Islet of Langerhans (tissue), 1 donor: ENCODE results near the gene SHANK2.
"Not testable (repeated sequence)": the region's sequence is repeated elsewhere in the genome, so short reads cannot be mapped to it uniquely, and the experiment has no call there.

Experiments used
- FAIRE-seq: peaks from one replicate; lab custom pipeline; 2011; peaks lifted over from hg19 to GRCh38; lab: Jason Lieb, UNC

The SHANK2 gene

GRCh38 chr11:71245601-71246391 is 6.6 kb downstream of the SHANK2 start:
- FAIRE-seq: no peak

DNA sequence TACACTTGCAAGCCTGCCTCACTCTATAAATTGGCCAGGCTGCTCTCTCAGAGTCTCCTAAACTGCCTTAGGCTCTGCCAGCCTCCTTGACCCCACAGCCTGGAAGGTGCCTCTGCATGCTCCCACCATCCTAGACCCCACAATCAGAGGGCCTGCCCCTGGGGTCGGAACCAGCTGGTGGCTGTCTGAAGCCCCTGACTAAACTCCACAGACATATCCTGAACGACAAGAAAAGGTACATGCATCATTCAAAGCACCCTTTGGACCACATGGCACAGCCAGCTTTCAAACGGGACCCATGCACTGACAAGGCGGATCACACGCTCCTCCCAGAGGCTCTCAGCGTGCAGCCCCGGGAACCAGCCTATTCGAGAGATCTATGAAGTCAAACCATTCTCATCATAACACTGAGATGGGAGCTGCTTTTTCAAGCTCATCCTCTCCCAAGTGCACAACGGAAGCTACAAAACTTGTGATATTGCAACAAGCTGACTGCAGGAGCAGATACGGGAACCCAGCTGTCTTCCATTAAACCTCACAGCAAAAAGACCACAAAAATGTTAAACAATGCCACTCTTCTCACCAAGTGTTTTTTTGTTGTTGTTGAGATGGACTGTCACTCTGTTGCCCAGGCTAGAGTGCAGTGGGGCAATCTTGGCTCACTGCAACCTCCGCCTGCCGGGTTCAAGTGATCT is 8.1 kb downstream of the SHANK2 start:
- FAIRE-seq: no peak

- no peak for FAIRE-seq
These were observed 10.0 kb downstream of the SHANK2 start for GRCh38 chr11:71242391-71242790.

DNA sequence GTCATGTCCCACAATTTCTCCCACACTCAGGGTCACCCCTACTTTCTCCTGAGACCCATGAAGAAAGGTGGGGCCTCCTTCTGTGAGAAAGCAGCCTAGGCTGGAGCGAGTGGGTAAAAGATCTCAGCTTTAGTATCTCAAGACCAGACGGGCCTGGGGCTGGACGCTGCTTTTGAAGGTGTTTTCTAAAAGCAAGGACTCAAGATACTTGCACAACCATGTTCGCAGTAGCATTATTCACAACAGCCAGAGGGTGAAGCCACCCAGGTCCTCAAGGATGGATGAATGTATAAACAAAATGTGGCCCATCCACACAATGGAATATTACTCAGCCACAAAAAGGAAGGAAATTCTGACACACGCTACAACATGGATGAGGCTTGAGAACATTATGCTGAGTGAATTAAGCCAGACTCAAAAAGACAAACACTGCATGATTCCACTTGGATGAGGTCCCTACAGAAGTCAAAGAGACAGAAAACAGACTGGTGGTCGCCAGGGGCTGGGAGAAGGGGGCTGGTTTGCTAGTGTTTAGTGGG is 10.6 kb downstream of the SHANK2 start:
- FAIRE-seq: no peak

DNA sequence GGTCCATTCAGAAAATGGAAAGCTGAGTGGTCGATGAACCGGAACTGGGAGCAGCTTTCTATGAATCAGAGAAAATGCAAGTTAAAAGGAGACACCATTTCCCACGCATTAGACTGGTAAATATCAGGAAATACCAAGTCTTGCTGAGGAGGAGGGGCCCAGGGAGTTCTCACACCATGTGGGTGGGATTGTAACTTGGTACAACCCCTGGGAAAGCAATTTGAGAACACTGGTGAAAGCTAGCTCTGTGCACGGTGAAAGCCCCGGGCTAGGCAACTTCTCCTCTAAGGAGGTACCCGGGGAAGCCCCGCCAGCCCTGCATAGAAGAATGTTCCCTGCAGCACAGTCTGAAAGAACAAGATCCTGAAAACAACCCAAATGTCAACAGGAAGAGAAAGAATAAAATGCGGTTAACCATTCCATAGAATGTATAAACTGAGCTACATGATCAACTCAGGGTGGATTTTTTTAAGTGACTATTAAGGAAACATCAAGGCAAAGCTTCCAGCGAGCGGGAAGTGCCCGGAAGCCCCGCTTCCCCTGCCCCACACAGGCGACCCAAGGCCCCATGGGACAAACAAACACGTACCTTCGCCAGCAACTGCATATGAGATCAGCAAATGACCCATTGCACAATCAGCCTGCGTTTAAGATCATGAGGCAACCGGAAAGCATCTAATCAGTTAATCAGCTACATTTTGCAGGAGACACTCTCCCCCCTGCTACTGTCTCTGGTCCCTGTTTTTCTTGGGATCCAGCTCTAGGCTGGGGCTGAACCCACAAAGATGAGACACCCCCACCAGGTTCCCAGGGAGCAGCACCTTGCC is 11.3 kb downstream of the SHANK2 start:
- no peak for FAIRE-seq

- no peak for FAIRE-seq
These were observed 12.2 kb downstream of the SHANK2 start for GRCh38 chr11:71240061-71240690.

- no peak for FAIRE-seq
These were observed 12.8 kb downstream of the SHANK2 start for GRCh38 chr11:71239581-71239980.

- no peak for FAIRE-seq
These were observed 13.4 kb downstream of the SHANK2 start for GRCh38 chr11:71238941-71239340.

DNA sequence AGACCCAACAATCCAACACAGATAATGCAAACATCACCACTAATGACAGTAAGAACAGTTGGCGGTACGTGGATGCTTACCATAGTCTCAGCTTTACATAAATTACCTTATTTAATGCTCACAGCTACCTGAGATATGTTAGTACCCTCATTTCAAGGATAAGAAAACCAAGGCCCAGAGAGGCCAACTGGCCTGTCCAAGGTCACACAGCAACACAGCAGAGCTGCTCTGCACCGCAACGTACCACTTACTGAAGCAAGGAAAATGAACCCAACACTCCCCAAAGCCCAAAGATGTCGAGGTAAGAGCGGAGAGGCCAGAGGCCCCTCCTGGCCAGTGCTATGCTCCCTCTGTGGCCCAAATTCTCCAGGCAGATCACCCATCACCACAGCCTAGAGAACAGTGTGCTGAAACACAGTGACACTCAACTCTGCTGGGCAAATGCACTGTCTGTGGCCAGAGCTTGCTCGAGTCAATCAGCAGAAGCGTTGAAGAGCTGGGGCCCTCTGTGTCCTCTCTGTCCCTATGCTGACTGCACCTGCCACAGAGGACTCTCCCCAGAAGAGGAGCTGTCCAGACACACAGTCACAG is 14.0 kb downstream of the SHANK2 start:
- no peak for FAIRE-seq

DNA sequence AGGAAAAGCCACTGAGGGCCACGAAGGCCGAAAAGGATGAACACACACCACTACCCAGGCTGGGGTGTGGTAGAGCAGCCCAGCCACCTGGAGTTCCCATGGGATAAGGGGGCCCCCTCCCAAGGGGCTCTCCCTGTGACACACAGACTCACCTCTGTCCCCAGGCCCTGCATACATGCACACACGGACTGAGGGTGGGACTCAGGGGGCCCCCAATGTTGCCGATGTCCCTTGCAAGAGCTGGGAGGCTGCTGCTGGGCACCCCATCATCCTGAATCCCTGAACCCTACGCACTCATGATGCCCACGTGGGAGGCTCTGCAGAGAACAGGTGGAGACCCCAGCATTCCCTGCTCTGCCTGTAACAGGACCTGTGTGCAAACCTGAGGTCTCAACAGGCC is 14.5 kb downstream of the SHANK2 start:
- no peak for FAIRE-seq

- FAIRE-seq: no peak
These were observed 15.4 kb downstream of the SHANK2 start for GRCh38 chr11:71236836-71237475.

DNA sequence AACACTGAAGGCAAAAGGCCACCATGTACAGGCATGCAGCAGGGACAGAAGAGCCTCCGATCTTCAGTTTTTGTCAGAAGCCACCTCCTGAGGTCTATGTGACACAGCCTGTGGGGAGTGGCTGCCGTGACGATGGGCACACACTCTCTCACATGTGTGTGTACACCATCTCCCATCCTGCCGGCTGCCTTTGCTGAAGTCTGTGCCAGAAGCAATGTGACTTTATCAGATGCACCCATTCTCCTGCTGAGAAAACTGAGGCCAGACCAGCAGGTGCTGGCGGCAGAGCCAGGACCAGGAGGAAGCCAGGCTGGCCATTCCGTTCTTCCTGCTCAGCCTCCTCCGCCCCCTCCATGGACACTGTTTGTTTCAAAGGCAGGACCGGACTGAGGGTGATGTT is 16.7 kb downstream of the SHANK2 start:
- FAIRE-seq: no peak

DNA sequence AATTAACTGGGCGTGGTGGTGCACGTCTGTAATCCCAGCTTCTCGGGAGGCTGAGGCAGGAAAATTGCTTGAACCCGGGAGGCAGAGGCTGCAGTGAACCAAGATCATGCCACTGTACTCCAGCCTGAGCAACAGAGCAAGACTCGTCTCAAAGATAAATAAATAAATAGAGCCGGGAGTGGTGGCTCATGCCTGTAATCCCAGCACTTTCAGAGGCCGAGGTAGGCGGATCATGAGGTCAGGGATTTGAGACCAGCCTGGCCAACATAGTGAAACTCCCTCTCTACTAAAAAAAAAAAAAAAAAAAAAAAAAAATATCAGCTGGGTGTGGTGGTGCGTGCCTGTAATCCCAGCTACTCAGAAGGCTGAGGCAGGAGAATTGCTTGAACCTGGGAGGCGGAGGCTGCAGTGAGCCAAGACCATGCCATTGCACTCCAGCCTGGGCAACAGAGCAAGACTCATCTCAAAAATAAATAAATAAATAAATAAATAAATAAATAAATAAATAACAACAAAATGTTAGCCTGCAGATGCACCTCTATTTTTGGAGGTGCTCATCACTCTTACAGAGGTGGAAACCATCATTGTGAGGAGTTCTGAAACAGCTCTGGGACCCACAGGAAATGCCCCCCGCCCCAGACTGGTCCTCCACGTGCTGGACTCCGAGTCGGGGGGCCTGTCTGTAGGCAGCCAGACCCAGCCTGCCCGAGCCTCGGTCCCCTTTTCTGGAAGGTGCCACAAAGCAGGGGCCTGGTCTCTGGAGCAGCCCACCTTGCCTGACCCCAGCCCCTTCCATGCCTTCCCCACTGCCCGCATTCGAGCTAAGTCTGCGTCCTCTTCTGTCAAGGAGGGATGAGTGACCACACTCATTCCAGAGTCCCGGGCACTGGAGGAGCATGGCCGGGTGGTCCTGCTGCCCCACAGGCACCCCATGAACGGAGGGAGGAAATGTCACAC is 18.2 kb downstream of the SHANK2 start:
- not testable (repeated sequence) for FAIRE-seq

DNA sequence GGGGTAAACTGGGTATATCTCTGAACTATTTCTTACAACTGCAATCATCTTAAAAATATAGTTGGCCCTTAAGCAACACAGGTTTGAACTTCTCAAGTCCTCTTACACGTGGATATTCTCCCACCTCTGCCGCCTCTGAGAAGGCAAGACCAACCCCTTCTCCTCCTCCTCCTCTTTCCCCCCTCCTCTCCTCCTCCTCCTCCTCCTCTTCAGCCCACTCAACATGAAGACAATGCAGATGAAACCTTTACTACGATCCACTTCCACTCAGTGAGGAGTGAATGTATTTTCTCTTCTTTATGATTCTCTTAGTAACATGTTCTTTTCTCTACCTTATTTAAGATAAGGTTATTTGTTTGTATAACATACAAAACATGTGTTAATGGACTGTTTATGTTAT is 20.0 kb downstream of the SHANK2 start:
- no peak for FAIRE-seq

DNA sequence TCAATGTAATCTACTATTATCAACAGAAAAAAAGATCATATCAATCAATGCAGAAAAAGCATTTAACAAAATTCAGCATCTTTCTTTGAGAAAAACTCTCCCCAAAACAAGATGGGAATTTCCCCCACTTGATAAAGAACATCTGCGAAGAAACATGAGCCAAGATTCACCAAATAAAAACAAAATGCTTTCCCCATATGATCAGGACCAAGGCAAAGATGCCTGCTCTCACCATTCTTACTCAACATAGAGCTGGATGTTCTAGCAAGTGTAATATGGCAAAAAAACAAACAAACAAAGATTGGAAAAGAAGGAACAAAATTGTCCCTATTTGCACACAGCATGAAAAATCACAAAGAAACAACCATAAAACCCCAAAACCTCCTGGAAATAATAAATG is 23.4 kb downstream of the SHANK2 start:
- FAIRE-seq: no peak

DNA sequence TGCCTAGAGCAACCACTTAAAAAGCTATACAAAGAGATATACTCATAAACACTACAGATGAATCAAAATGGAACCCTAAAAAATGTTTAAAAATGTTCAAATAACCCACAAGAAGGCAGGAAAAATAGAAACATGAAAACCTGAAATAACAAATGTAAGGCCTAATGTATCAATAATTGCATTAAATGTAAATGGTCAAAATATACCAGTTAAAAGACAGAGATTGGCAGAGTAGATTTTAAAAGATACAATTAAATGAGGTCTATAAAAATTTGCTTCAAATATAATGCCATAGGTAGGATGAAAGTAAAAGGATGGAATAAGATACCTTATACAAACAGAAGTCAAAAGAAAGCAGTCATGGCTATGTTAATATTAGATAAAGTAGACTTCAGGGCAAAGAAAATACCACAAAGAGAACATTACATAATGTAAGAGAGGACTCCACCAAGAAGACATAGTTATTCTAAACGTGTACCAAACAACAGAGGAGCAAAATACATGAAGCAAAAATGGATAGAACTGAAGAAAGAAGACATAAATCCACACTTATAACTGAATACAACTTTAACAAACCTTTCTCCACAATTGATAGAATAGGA is 25.2 kb downstream of the SHANK2 start:
- FAIRE-seq: no peak

GRCh38 chr11:71223671-71224660 is 28.4 kb downstream of the SHANK2 start:
- no peak for FAIRE-seq

GRCh38 chr11:71223081-71223405 is 29.3 kb downstream of the SHANK2 start:
- FAIRE-seq: no peak
